ENCODE data around the gene SELENOK.

Gene SELENOK

DNA sequence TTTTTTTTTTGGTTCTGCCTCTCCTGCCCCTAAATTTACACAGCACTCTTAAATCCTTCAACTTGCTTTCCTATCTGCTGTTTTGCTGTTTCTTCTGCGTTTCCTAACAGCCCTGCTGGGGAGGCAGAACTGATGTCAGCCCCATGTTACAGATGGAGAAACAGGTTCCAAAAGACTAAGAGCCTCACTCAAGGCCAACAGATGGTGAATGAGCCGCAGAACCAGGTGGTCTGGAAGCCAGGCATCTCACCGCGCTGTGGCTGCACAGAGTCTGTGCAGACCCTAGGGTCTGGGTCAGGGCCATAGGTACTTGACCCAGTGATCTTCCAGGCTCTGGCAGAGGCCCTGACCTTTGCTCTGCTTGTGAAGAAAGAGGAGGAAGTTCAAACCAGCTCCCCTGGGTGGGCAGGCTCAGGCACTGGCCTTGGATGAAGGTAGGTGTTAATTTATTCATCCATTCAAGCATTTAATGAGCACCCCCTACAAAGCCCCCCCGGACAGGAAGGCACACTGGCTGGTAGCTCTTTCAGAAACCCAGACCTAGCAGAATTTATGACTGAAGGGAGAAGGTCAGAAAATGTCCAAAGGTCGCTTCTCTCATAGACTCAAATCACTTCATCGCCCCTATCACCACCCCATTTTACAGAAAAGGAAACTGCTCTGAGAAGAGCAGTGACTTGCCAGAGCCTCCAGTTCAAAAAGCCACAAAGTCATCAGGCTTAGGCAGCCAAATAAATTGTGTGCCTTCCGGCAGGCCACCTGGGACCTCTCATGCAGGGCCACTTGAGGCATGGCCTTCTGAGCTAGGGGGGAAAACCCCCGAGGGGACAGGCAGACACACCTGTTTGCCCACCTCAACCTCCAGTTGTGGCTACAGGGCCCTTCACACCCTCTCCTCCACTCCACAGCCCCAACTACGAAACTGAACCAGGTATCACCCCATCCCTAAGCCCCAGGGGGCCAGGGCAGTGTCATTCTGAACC is 48.2 kb downstream of the SELENOK start:
- TF ChIP-seq POLR2A (IDR thresholded peaks at IDR 0.05; ENCODE audit: low read length) (no peak), GATA1 (IDR thresholded peaks at IDR 0.05; ENCODE audit: low read depth, low read length) (no peak)
- no peak for DNase-seq

DNA sequence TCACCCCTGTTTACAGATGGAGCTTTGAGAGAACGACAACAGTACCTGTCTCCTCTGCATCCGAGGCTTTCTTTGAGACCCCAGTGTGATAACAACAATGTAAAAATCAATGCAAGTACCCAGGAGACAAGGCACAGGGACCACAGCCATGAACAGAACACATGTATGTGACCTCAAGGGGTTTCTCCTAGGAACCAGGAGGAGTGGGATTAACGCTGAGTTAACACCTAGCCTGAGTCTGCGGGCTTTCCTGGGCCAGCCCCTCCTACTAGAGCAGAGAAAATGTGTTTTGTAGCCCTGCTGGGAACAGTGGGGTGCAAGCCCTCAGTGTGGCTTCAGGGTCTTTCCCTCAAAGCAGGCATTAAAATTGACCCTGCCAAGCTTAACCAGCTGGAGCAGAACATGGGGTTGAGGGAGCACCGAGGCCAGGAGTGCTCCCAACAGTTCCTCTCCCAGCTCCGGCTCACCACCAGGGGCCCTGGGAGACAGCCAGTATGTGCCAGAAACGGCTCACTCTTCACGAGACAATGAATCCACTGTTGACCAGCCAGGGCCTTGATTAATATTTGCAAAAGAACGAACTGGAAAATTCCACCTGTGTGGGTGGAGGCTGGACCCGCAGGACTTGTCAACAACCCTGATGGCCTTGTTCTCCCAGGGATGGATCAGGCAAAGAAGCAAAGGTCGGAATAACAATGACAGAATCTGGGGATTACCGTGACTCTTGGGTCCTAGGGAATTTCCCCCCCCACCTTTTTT is 49.0 kb downstream of the SELENOK start:
- TF ChIP-seq GATA1 (IDR thresholded peaks at IDR 0.05; ENCODE audit: low read depth, low read length), result no peak
- TF ChIP-seq POLR2A (IDR thresholded peaks at IDR 0.05; ENCODE audit: low read length), result no peak
- no peak for DNase-seq

DNA sequence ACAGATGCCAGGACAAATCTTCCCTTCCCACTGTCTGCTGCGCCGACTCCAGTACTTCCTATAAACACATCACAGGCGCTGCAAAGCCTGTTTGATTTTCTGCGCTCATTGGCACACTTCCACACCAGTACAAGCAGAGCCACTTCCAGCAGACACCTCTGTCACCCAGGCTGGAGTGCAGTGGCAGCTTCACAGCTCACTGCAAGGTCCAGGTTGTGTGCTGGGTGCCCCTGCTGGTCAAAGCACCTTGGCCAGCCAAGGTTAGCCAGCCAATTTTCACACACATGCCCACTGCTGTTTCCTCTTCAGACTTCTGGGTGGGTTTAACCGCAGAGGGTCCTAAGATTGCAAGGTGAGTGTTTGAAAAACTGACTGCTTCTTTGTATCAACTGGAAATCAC is 50.4 kb downstream of the SELENOK start:
- TF ChIP-seq GATA1 (IDR thresholded peaks at IDR 0.05; ENCODE audit: low read depth, low read length) (no peak), POLR2A (IDR thresholded peaks at IDR 0.05; ENCODE audit: low read length) (no peak)
- DNase-seq, result no peak

DNA sequence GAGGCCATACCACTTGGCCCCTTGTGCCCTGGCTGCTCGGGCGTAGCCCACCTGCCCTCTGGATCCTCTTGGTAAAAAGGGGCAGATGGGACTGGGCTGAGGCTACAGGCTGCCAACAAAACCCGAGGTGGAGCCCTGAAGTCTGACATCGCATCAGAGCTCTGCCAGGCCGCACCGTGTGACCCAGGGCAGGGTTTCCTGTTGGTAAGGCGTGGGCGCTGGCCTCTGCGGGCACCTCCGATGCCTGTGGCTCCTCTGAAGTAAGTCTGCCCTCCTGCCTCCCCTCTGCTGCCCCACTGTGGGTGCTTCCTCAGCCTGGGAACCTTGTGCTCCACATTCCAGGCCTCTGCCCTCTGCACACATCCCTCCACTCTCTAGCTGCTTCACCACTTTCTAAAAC is 54.3 kb downstream of the SELENOK start:
- DNase-seq, result no peak
- TF ChIP-seq GATA1 (IDR thresholded peaks at IDR 0.05; ENCODE audit: low read depth, low read length) (no peak), POLR2A (IDR thresholded peaks at IDR 0.05; ENCODE audit: low read length) (no peak)

DNA sequence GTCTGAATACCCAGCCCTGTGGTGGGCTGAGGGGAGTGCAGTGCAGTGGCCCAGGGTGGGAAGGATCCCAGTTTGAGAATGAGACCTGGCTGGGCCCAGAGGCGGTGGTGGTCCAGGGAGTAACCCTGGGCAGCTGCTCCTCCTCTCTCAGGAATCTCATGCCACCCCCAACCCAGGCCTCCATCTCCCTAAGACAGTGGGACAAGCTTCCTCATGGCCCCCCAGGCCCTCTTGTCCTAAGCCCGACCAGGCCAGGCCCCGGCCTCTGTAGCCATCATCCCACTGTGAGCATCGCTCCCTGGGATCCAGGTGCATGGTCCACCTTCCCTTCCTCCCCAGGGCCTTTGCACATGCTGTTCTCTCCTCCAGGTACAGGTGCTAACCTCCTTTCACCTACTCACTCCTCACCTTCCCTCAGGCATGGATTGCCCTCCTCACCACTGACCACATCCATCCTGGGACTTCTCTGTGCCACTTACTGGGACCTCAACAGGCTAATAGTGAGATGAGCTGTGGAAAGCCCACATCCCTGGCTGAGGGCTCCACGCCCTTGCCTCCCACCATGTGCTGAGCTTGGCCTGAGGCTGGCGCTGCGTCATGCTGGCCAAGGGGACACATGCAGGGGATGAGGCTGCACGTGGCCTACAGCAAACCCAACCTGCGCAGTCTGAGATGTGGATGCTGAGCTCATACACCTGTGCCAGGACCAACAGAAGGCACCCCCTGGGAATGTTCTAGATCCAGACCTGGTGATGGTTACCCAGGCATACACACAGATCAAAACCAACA is 55.4 kb downstream of the SELENOK start:
- DNase-seq, result no peak
- no peak for TF ChIP-seq GATA1 (IDR thresholded peaks at IDR 0.05; ENCODE audit: low read depth, low read length)

DNA sequence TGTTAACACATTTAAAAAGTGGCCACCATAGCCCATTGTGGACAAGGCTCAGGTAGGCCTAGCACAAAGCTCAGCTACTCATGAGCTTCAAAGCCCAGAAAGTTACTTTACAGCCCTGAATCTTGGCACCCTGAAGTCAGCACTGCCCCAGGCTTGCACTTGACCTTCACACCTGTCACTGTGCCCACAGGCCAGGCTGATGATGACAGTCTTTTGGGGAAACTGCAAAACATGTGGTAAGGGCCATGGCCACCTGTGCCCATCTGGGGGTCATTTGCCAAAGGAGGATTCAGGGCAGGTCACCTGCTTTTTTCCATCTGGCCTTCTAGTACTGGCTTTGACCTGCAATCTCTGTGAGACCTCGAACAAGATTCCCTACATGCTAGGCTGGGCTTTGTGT is 56.4 kb downstream of the SELENOK start:
- DNase-seq, result no peak
- no peak for TF ChIP-seq GATA1 (IDR thresholded peaks at IDR 0.05; ENCODE audit: low read depth, low read length)
- TF ChIP-seq POLR2A (IDR thresholded peaks at IDR 0.05; ENCODE audit: low read length), result no peak

DNA sequence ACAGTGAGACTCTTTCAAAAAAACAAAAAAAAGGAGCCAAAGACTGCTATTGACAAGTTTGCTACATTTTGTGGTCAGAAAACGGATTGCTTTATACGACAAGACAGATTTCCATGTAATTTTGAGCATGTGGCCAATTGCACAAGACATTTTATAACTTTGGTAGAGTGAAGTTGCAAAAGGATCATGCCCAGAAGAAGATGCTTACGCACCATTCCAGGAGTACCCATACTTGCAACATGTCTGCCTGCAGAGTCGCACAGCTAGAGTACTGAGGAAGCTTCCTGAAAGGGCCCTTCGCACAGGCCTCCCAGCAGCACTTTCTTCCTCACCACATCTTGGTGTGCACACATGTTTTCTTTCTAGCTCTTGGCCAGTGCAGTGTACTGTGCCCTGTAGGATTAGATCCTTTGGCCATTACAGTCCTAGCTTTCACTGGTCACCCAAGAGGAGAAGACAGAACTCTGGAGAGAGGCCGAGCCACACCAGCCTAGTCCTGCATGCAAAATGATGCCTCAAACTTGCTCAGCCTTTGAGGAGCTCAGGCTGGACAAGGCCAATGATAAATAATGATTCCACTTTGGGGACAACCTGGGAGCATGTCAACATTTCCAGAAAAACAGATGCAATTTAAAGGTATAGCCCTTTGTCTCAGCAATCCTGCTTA is 57.1 kb downstream of the SELENOK start:
- TF ChIP-seq POLR2A (IDR thresholded peaks at IDR 0.05; ENCODE audit: low read length) (no peak), GATA1 (IDR thresholded peaks at IDR 0.05; ENCODE audit: low read depth, low read length) (no peak)
- DNase-seq, result no peak

Data from erythroblast (primary cell).